PC-3 (cell line): ENCODE measurements around the gene TRIM4. TPM values are rescaled to one million over a fixed set of nuclear protein-coding genes. Genes with fewer than 3 reads are reported as not detected.

ENCODE experiments used
- ATAC-seq: fragments of 200-7000 bp; cut with Tn5 transposase; 2 replicates; pipeline ENCODE4 v1.9.1; 2020; ENCODE audit warnings: mild to moderate bottlenecking, moderate library complexity
- BruUV-seq: library from RNA; stranded (reverse); fragments of 400-500 nt; replicated peaks from 2 replicates; lab custom pipeline; 2021; lab: Mats Ljungman, UMichigan
- CTCF ChIA-PET: fragments of 300-600 bp; sonication (Branson Sonifier 250); formaldehyde crosslinking; loops from one replicate; lab custom pipeline; 2022; ENCODE audit warnings: antibody characterized with exemption; lab: Charles Lee
- POLR2A ChIA-PET: fragments of 300-600 bp; sonication (Branson Sonifier 250); formaldehyde crosslinking; loops from one replicate; lab custom pipeline; 2022; ENCODE audit warnings: antibody characterized with exemption; ENCODE audit not compliant: unreplicated experiment; lab: Charles Lee
- DNase-seq: peaks from one replicate; pipeline ENCODE4 v3.0.0-alpha.2; 2015
- H2AFZ ChIP-seq: fragments of 300-600 bp; sonication (generic); 2 replicates; pipeline ENCODE4 v1.6.0; 2016; ENCODE audit warnings: antibody characterized with exemption, low read length
- H3F3A ChIP-seq: fragments of 300-600 bp; sonication (generic); one replicate; pipeline ENCODE4 v1.6.0; 2017; ENCODE audit warnings: antibody characterized with exemption, low read length, control low read depth, mild to moderate bottlenecking; ENCODE audit not compliant: unreplicated experiment
- H3K27ac ChIP-seq: fragments of 300-600 bp; sonication (generic); 2 replicates; pipeline ENCODE4 v1.5.1; 2016; ENCODE audit warnings: mild to moderate bottlenecking, low read length
- H3K27me3 ChIP-seq: fragments of 300-600 bp; sonication (generic); 2 replicates; pipeline ENCODE4 v1.6.1; 2016; ENCODE audit warnings: low read length, mixed read lengths
- H3K36me3 ChIP-seq: fragments of 300-600 bp; sonication (generic); 2 replicates; pipeline ENCODE4 v1.6.1; 2016; ENCODE audit warnings: low read depth, mixed run types, low read length, mixed read lengths
- H3K4me1 ChIP-seq: fragments of 300-600 bp; sonication (generic); 2 replicates; pipeline ENCODE4 v1.5.1; 2016; ENCODE audit warnings: low read length; ENCODE audit not compliant: insufficient read depth
- H3K4me2 ChIP-seq: fragments of 300-600 bp; sonication (generic); 2 replicates; pipeline ENCODE4 v1.6.0; 2016; ENCODE audit warnings: low read length
- H3K4me3 ChIP-seq: fragments of 300-600 bp; sonication (generic); 2 replicates; pipeline ENCODE4 v1.5.1; 2016; ENCODE audit warnings: mild to moderate bottlenecking, low read length, mixed read lengths
- H3K79me2 ChIP-seq: fragments of 300-600 bp; sonication (generic); 2 replicates; pipeline ENCODE4 v1.6.1; 2017; ENCODE audit warnings: low read length, mixed read lengths
- H3K9ac ChIP-seq: fragments of 300-600 bp; sonication (generic); 2 replicates; pipeline ENCODE4 v1.6.0; 2016; ENCODE audit warnings: mild to moderate bottlenecking, low read length
- H3K9me2 ChIP-seq: fragments of 300-600 bp; sonication (generic); replicated peaks from 2 replicates; pipeline ENCODE4 v1.6.1; 2016; ENCODE audit warnings: mixed run types, low read length, mixed read lengths
- H3K9me3 ChIP-seq: fragments of 300-600 bp; sonication (generic); 2 replicates; pipeline ENCODE4 v1.6.1; 2016; ENCODE audit warnings: low read length, mixed read lengths
- H4K20me1 ChIP-seq: fragments of 300-600 bp; sonication (generic); 2 replicates; pipeline ENCODE4 v1.6.1; 2016; ENCODE audit warnings: low read length, mixed read lengths
- EZH2 ChIP-seq: fragments of 300-600 bp; sonication (generic); IDR thresholded peaks from one replicate; pipeline ENCODE4 v1.6.1; 2017; ENCODE audit warnings: antibody characterized with exemption, mild to moderate bottlenecking, low read length; ENCODE audit not compliant: unreplicated experiment
- EZH2phosphoT487 ChIP-seq: fragments of 300-600 bp; sonication (generic); IDR thresholded peaks from 2 replicates; pipeline ENCODE4 v1.6.1; 2018; ENCODE audit warnings: mild to moderate bottlenecking, antibody characterized with exemption, low read length, borderline replicate concordance
- intact Hi-C: fragments of 100-400 bp; cut with micrococcal nuclease; formaldehyde crosslinking; loops from 2 replicates; pipeline ENCODE4 v1.9.0; 2023
- total RNA-seq: library from RNA; depleted of rRNA; stranded (reverse); fragments of >200 nt; gene quantifications from 2 replicates; pipeline ENCODE4 v1.2.3, GENCODE V29; 2014
- TF ChIP-seq, protein P1 (sequence below): fragments of 300-600 bp; sonication (generic); conservative IDR thresholded peaks from 2 replicates; pipeline ENCODE4 v1.5.1; 2017; ENCODE audit warnings: antibody characterized with exemption, low read depth, mild to moderate bottlenecking, low read length

TRIM4 gene
- total RNA-seq, 1 experiment from 2014 or later = 11.1 TPM

DNA sequence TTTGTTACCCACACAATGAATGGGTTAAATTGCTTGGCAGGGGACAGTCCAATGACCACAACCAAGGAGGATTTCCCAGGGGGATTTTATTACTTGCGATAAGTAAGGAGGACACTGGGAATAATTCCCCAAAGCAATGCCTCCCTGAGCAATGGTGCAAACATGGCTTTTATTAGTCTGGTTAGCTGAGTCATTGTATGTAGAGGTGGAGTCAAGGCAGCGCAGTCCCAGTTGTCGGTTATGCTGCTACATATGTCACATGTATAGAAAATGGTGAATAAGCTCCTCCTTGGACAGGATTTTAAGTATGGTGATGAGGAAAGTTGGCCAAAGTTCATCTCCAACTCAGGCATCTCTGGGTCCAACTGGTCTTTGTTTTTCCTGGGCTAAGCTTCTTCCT, 3.9 kb upstream of the TRIM4 start:
- no peak for TF ChIP-seq EZH2phosphoT487
- TF ChIP-seq, protein P1, sequence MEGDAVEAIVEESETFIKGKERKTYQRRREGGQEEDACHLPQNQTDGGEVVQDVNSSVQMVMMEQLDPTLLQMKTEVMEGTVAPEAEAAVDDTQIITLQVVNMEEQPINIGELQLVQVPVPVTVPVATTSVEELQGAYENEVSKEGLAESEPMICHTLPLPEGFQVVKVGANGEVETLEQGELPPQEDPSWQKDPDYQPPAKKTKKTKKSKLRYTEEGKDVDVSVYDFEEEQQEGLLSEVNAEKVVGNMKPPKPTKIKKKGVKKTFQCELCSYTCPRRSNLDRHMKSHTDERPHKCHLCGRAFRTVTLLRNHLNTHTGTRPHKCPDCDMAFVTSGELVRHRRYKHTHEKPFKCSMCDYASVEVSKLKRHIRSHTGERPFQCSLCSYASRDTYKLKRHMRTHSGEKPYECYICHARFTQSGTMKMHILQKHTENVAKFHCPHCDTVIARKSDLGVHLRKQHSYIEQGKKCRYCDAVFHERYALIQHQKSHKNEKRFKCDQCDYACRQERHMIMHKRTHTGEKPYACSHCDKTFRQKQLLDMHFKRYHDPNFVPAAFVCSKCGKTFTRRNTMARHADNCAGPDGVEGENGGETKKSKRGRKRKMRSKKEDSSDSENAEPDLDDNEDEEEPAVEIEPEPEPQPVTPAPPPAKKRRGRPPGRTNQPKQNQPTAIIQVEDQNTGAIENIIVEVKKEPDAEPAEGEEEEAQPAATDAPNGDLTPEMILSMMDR = no peak
- TF ChIP-seq EZH2 = no peak
- CTCF ChIA-PET = no interaction called here
- no peak overlapping the region for H3K4me3 ChIP-seq
- no peaks in the 10 kb centered on the region for H3K9me3 ChIP-seq
- no peak for ATAC-seq
- H3K9me2 ChIP-seq = no peaks in the 10 kb centered on the region
- no TSS peak for BruUV-seq
- DNase-seq = no peak
- H3F3A ChIP-seq = no peaks in the 10 kb centered on the region
- peaks cover 10% of the 10 kb centered on the region for H3K4me1 ChIP-seq
- no peaks in the 10 kb centered on the region for H3K36me3 ChIP-seq
- no peak overlapping the region for H3K27ac ChIP-seq
- no peak overlapping the region for H3K4me2 ChIP-seq
- intact Hi-C loops = no loop called here
- POLR2A ChIA-PET = interaction anchor here (0.6 kb wide), 1 partner anchor 160 kb away, joined by 7 read pairs; no protein-coding TSS in a partner anchor
- no peak overlapping the region for H3K9ac ChIP-seq
- H2AFZ ChIP-seq = no peak overlapping the region
- peaks cover 1% of the 10 kb centered on the region; the same call in 1 of the 2 replicates for H4K20me1 ChIP-seq
- H3K27me3 ChIP-seq = peaks cover 11% of the 10 kb centered on the region
- H3K79me2 ChIP-seq = peaks cover 22% of the 10 kb centered on the region

DNA sequence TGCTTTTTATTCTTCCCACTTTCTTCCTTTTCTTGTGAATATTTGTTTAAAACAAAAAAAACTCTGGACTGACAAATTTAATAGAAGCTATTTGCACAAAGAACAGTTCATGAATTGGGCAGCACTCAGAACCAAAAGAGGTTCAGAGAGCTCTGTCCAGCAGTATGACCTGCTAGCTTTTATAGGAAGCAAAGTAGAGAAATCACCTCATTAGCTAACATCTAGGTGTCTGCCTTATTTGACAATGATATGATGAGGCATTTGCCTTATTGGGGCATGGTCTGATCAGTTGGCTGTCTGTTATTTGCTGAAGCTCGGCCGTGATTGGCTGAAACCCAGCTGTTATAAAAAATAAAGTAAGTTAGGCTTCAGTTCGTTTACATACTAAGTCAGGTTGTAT, 819 bp upstream of the TRIM4 start:
- intact Hi-C loops = no loop called here
- POLR2A ChIA-PET = interaction anchor here (1.0 kb wide), 1 partner anchor 9 kb away, joined by 3 read pairs; the partner anchor contains the start of gene GJC3
- no peak for TF ChIP-seq EZH2phosphoT487
- TF ChIP-seq EZH2 = no peak
- TF ChIP-seq, protein P1 = no peak
- BruUV-seq = no TSS peak
- H3K27me3 ChIP-seq = no peaks in the 10 kb centered on the region
- H3K9me2 ChIP-seq = no peaks in the 10 kb centered on the region
- no peaks in the 10 kb centered on the region for H3K9me3 ChIP-seq
- H3F3A ChIP-seq = no peaks in the 10 kb centered on the region
- peaks cover 51% of the 10 kb centered on the region for H3K79me2 ChIP-seq
- CTCF ChIA-PET = no interaction called here
- ATAC-seq (no peak), DNase-seq (no peak)
- H3K4me2 ChIP-seq = peak overlapping the region; percentile 97
- H2AFZ ChIP-seq = peak overlapping the region; percentile 95; the same call in 1 of the 2 replicates
- no peak overlapping the region for H3K27ac ChIP-seq
- peaks cover 5% of the 10 kb centered on the region for H3K36me3 ChIP-seq
- peak overlapping the region; percentile 94 for H3K4me3 ChIP-seq
- H3K4me1 ChIP-seq = peaks cover 16% of the 10 kb centered on the region
- H4K20me1 ChIP-seq = peaks cover 6% of the 10 kb centered on the region; the same call in 1 of the 2 replicates
- peak overlapping the region; percentile 94 for H3K9ac ChIP-seq

DNA sequence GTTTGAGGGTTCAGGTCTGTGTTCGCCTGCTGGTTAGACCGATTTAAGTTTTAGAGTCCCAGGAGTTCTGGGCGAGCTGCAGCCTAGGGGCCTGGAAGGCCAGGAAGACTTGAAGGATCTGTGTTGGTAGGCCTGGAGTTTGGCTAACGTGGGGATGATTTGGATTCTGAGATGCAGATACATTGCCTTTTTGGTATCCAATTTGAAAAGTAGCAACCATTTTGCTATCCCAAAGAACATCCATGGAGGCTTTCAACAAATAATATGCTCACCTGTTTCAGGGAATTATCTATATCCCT, 433 bp upstream of the TRIM4 start:
- H3K27me3 ChIP-seq = no peaks in the 10 kb centered on the region
- H4K20me1 ChIP-seq = peaks cover 6% of the 10 kb centered on the region; the same call in 1 of the 2 replicates
- H3K36me3 ChIP-seq = peaks cover 5% of the 10 kb centered on the region
- intact Hi-C loops = loop anchor here (2.0 to 5.0 kb wide), 2 partner anchors 129 to 302 kb away; partner anchors contain the start of genes ZSCAN21 and ZSCAN25
- DNase-seq (no peak), ATAC-seq (no peak)
- H3F3A ChIP-seq = no peaks in the 10 kb centered on the region
- peaks cover 52% of the 10 kb centered on the region for H3K79me2 ChIP-seq
- peak overlapping the region; percentile 94 for H3K4me3 ChIP-seq
- peak overlapping the region; percentile 97 for H3K4me2 ChIP-seq
- BruUV-seq = TSS peak; percentile 85
- H2AFZ ChIP-seq = peak overlapping the region; percentile 95
- H3K27ac ChIP-seq = peak overlapping the region; percentile 47
- H3K9ac ChIP-seq = peak overlapping the region; percentile 94
- H3K4me1 ChIP-seq = peaks cover 16% of the 10 kb centered on the region
- no peaks in the 10 kb centered on the region for H3K9me2 ChIP-seq
- TF ChIP-seq EZH2phosphoT487 = no peak
- TF ChIP-seq, protein P1 = no peak
- no peak for TF ChIP-seq EZH2
- POLR2A ChIA-PET = interaction anchor here (1.0 kb wide), 1 partner anchor 10 kb away, joined by 3 read pairs; the partner anchor contains the start of gene GJC3
- CTCF ChIA-PET = interaction anchor here (0.9 to 1.0 kb wide), 2 partner anchors 10 to 71 kb away, joined by 3 to 6 read pairs; no protein-coding TSS in a partner anchor
- no peaks in the 10 kb centered on the region for H3K9me3 ChIP-seq
